K562 (cell line): ENCODE data around the gene DDX39A. TPM values are rescaled to one million over a fixed set of nuclear protein-coding genes. Genes with fewer than 3 reads are reported as not detected.

Experiments used
- ADNP ChIP-seq: fragments of 200-800 bp; sonication (Bioruptor generic); IDR thresholded peaks from 2 replicates; pipeline ENCODE4 v1.6.1; 2016; ENCODE audit warnings: missing genetic modification characterization, missing compliant biosample characterization
- CBFA2T2 ChIP-seq: fragments of 450-650 bp; conservative IDR thresholded peaks from 2 replicates; pipeline ENCODE4 v1.6.1; 2017; ENCODE audit warnings: mild to moderate bottlenecking
- CEBPB ChIP-seq: fragments of 450-650 bp; IDR thresholded peaks from 2 replicates; pipeline ENCODE4 v1.6.1; 2016; ENCODE audit warnings: missing genetic modification characterization, missing compliant biosample characterization
- CGGBP1 ChIP-seq: fragments of 250-450 bp; sonication (Bioruptor Pico); IDR thresholded peaks from 2 replicates; pipeline ENCODE4 v1.9.0; 2021; ENCODE audit warnings: mild to moderate bottlenecking
- GABPB1 ChIP-seq: sonication (generic); formaldehyde crosslinking; IDR thresholded peaks from 2 replicates; pipeline ENCODE4 v1.8.0; 2022; ENCODE audit warnings: mild to moderate bottlenecking, missing genetic modification reagents
- L3MBTL2 ChIP-seq: fragments of 450-650 bp; IDR thresholded peaks from 2 replicates; pipeline ENCODE4 v1.6.1; 2016; ENCODE audit warnings: mild to moderate bottlenecking, moderate library complexity
- MBD1 ChIP-seq: fragments of 250-450 bp; sonication (Bioruptor Pico); IDR thresholded peaks from 2 replicates; pipeline ENCODE4 v1.8.0; 2022; ENCODE audit warnings: inconsistent platforms
- RUNX1 ChIP-seq: sonication (generic); IDR thresholded peaks from 2 replicates; pipeline ENCODE4 v1.6.1; 2016; ENCODE audit warnings: antibody characterized with exemption, low read depth
- SMAD4 ChIP-seq: fragments of 250-450 bp; sonication (Bioruptor Pico); conservative IDR thresholded peaks from 2 replicates; pipeline ENCODE4 v1.8.0; 2021; ENCODE audit warnings: inconsistent platforms, mild to moderate bottlenecking, moderate library complexity
- TAF1 ChIP-seq: IDR thresholded peaks from 2 replicates; pipeline ENCODE4 v1.6.1; 2011; ENCODE audit warnings: mild to moderate bottlenecking, low read length, moderate library complexity; ENCODE audit not compliant: insufficient read depth, control insufficient read depth, severe bottlenecking; ENCODE audit errors: extremely low read depth
- ZBTB11 ChIP-seq, 3 experiments: fragments of 200-800 bp in 1 of 3; fragments of 250-450 bp in 1 of 3; fragments of 450-650 bp in 1 of 3; sonication (Bioruptor Pico) in 1 of 3; sonication (Bioruptor generic) in 1 of 3; formaldehyde crosslinking in 1 of 3; IDR thresholded peaks; 2 replicates each; pipeline versions ENCODE4 v1.6.1 to v1.8.0; 2016 to 2022; ENCODE audit warnings: mild to moderate bottlenecking in 2 of 3, missing genetic modification characterization in 2 of 3, missing compliant biosample characterization in 1 of 3, moderate library complexity in 1 of 3
- ZBTB12 ChIP-seq: fragments of 250-450 bp; sonication (Bioruptor Pico); IDR thresholded peaks from 2 replicates; pipeline ENCODE4 v1.4.0; 2020
- ZC3H11A ChIP-seq: IDR thresholded peaks from 2 replicates; pipeline ENCODE4 v1.6.1; 2012; ENCODE audit warnings: low read depth, low read length, improper control_type of control experiment
- ZNF311 ChIP-seq: fragments of 250-450 bp; sonication (Bioruptor Pico); IDR thresholded peaks from 2 replicates; pipeline ENCODE4 v1.4.0; 2020; ENCODE audit warnings: mild to moderate bottlenecking, moderate library complexity
- ZNF444 ChIP-seq: fragments of 250-450 bp; sonication (Bioruptor Pico); IDR thresholded peaks from 2 replicates; pipeline ENCODE4 v1.4.0; 2020; ENCODE audit warnings: mild to moderate bottlenecking, moderate library complexity
- ZNF518B ChIP-seq: fragments of 250-450 bp; sonication (Bioruptor Pico); IDR thresholded peaks from 2 replicates; pipeline ENCODE4 v1.5.0; 2021; ENCODE audit warnings: mild to moderate bottlenecking, moderate library complexity
- ZNF644 ChIP-seq: fragments of 200-800 bp; sonication (Bioruptor generic); IDR thresholded peaks from 2 replicates; pipeline ENCODE4 v1.6.1; 2016; ENCODE audit warnings: low read depth, missing genetic modification characterization, missing compliant biosample characterization
- polyA plus RNA-seq, 8 experiments: library from polyadenylated mRNA; depleted of rRNA in 4 of 8; stranded (reverse) in 5 of 8; unstranded in 3 of 8; fragments of >200 nt; fragmentation: Nextera tagmentation in 2 of 8; fragmentation: Illumina TruSeq in 1 of 8; extraction: Ambion mirVana in 2 of 8; extraction: Trizol in 1 of 8; gene quantifications; 2 replicates each; pipeline versions ENCODE4 v1.2.1 to v1.2.3, GENCODE V29; 2011 to 2014; ENCODE audit warnings: inconsistent platforms in 1 of 8, missing spikeins in 1 of 8
- total RNA-seq, 7 experiments: library from RNA; depleted of rRNA in 6 of 7; stranded (reverse); fragments of >200 nt in 6 of 7; fragmentation: Illumina TruSeq in 2 of 7; extraction: Trizol in 2 of 7; gene quantifications; 2 replicates each; pipeline versions ENCODE4 v1.2.1 to v1.2.3, GENCODE V29; 2011 to 2021; ENCODE audit warnings: low replicate concordance in 1 of 7

DDX39A gene
- total and polyA plus RNA-seq, 9 of the 15 experiments (the other 6 are each of a cell fraction or from before 2014, with no cell fraction given), result 90.3 to 250 (median 188) TPM

GRCh38 chr19:14419106-14419813, at the start of gene DDX39A (continued):
- TF ChIP-seq ZNF518B (CRISPR knock-in tag) (no peak), ZBTB12 (CRISPR knock-in tag) (peak; percentile 29; the same call in 1 of the 2 replicates), ZNF644 (tag) (0 out of 2 replicates have a peak, but pooled peaks have one; percentile 73), TAF1 (peak; percentile 81), ZC3H11A (no peak), CEBPB (peak; percentile 61), SMAD4 (peak; percentile 93), L3MBTL2 (peak; percentile 96), MBD1 (CRISPR knock-in tag) (no peak), CBFA2T2 (peak; percentile 28; the same call in 1 of the 2 replicates), GABPB1 (peak; percentile 50), RUNX1 (0 out of 2 replicates have a peak, but pooled peaks have one; percentile 53), ZNF311 (CRISPR knock-in tag) (no peak; the same call in 1 of the 2 replicates), ADNP (tag) (no peak), ZBTB11 (CRISPR knock-in tag; IDR thresholded peaks at IDR 0.05) (peak in 1 of 3 experiments; percentile 22; a peak in 1 of 6 replicates), CGGBP1 (CRISPR knock-in tag) (no peak), ZNF444 (CRISPR knock-in tag) (no peak)
